Measurements from ENCODE around the gene CHD9. TPM values are rescaled to one million over a fixed set of nuclear protein-coding genes. Genes with fewer than 3 reads are reported as not detected.

The CHD9 gene
- total RNA-seq, 4 donors from 2014 or later = 46.8 to 85.5 (median 55.6) TPM

DNA sequence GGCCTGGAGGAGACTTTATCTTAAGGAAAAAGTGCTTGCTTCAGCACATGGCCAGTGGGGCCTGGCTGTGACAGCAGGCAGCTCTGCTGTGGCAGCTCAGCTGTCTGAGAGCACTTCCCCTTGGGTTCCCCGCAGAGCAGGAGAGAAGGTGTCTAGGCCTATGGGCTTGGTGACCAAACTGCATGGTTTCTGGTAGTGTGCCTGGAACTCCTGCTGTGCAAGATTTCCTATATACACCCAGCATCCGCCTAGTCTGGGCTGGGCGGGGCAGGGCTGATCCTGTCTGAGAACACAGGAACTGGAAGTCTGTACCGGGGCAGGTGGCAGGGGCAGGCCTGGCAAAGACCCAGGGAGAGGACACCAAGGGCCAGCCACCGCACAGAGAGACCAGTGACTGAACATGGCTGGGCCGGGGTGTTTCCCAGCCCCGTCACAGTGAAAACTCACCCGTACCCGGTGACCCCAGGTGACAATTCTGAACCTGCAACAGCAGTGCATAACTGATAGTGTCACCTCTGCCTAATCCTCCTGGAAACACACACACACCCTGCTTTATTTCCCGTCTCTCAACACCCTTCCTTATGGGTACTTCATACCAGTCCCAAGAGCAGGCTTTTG, 39.3 kb downstream of the CHD9 start:
- no peak for ATAC-seq
- Histone ChIP-seq H3K36me3 (no peaks in the 10 kb centered on the region), H3K27ac (peak overlapping the region in 3 of 4 donors; percentile 48 to 73 (median 70)), H3K27me3 (no peaks in the 10 kb centered on the region), H3K4me3 (no peak overlapping the region), H3K4me1 (peaks cover 19 to 75% (median 47%) of the 10 kb centered on the region in 3 donors), H3K9me3 (no peaks in the 10 kb centered on the region)
- WGBS, 2 donors (ENCODE audit: low coverage in 1 of 2) = 43 to 54% methylated on average over 1 to 6 of the region's 10 CpGs
- no peak for TF ChIP-seq EP300 (IDR thresholded peaks at IDR 0.05)
- TF ChIP-seq POLR2A (IDR thresholded peaks at IDR 0.05) = no peak
- TF ChIP-seq, protein P1, sequence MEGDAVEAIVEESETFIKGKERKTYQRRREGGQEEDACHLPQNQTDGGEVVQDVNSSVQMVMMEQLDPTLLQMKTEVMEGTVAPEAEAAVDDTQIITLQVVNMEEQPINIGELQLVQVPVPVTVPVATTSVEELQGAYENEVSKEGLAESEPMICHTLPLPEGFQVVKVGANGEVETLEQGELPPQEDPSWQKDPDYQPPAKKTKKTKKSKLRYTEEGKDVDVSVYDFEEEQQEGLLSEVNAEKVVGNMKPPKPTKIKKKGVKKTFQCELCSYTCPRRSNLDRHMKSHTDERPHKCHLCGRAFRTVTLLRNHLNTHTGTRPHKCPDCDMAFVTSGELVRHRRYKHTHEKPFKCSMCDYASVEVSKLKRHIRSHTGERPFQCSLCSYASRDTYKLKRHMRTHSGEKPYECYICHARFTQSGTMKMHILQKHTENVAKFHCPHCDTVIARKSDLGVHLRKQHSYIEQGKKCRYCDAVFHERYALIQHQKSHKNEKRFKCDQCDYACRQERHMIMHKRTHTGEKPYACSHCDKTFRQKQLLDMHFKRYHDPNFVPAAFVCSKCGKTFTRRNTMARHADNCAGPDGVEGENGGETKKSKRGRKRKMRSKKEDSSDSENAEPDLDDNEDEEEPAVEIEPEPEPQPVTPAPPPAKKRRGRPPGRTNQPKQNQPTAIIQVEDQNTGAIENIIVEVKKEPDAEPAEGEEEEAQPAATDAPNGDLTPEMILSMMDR (IDR thresholded peaks at IDR 0.05) = no peak
- no peak for TF ChIP-seq POLR2AphosphoS5 (IDR thresholded peaks at IDR 0.05)

DNA sequence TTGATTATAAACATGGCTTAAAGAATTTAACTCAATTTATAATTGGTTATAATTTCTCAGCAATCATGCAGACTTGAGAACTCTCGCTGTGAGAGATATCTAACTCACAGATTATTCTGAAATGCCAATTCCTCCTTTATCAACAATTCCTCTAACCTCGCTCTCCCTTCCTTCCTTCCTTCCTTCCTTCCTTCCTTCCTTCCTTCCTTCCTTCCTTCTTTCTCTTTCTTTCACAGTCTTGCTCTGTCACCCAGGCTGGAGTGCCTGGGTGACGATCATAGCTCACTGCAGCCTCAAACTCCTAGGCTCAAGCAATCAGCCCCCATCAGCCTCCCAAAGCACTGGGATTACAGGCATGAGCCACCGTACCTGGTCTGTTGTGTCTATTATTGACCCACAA, 42.4 kb downstream of the CHD9 start:
- ATAC-seq = no peak
- TF ChIP-seq EP300 (IDR thresholded peaks at IDR 0.05) (no peak), POLR2A (IDR thresholded peaks at IDR 0.05) (no peak), POLR2AphosphoS5 (IDR thresholded peaks at IDR 0.05) (no peak)
- TF ChIP-seq, protein P1 (IDR thresholded peaks at IDR 0.05) = no peak

DNA sequence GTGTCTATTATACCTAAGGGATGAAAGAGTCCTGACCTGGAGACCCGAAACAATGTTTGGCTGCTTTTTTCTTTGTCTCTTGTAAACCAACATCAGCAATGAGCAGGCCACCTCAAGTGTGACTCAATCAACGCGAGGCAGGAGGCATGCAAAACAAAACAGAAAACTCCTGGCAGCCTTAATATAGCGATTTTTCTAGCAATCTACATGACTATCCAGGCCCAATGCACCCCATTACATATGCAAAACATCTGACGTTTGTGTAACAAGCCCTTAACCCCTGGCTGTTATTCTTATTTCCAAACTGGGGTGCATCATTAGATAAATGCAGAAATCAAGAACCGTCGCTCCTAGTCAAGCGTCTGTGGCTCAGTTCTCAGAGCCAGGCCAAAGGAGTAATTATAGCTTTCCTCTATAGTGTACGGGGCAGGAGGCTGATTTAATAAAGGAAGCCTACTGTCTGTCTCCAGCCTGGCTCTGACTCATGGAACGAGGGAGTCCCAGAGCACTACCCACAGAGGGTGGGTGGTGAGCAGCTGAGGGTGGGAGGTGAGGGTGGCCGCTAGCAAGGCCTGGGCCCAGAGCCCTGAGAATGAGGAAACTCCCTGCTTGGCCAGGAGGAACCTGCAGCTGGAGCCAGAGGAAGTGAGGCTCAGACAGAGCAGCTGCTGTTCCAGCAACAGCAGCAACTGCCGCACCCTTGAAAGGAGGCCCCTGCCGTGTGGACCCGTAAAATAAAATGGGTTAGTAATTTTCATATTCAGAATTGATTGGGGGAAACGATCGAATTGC, 43.9 kb downstream of the CHD9 start:
- Histone ChIP-seq H3K4me1 (peaks cover 8 to 52% (median 30%) of the 10 kb centered on the region in 3 donors), H3K27me3 (no peaks in the 10 kb centered on the region), H3K9me3 (no peaks in the 10 kb centered on the region), H3K36me3 (no peaks in the 10 kb centered on the region), H3K4me3 (peak overlapping the region in 1 of 2 donors; percentile 51), H3K27ac (peak overlapping the region; percentile 48 to 93 (median 88))
- TF ChIP-seq EP300 (IDR thresholded peaks at IDR 0.05) (no peak), POLR2AphosphoS5 (IDR thresholded peaks at IDR 0.05) (peak; percentile 91), POLR2A (IDR thresholded peaks at IDR 0.05) (peak in 1 of 2 donors; percentile 38)
- TF ChIP-seq, protein P1 (IDR thresholded peaks at IDR 0.05) = no peak
- WGBS, 2 donors (ENCODE audit: low coverage in 1 of 2) = 6 to 12% methylated on average over 14 of the region's 16 CpGs
- ATAC-seq = peak; percentile 91

More for the DNA sequence above, 42.4 kb downstream of the CHD9 start:
- Histone ChIP-seq H3K9me3 (no peaks in the 10 kb centered on the region), H3K36me3 (no peaks in the 10 kb centered on the region), H3K27ac (peak overlapping the region in 1 of 4 donors; percentile 87), H3K27me3 (no peaks in the 10 kb centered on the region), H3K4me3 (no peak overlapping the region), H3K4me1 (peaks cover 8 to 65% (median 35%) of the 10 kb centered on the region in 3 donors)
- 95 to 100% methylated on average over 1 to 2 of the region's 4 CpGs for WGBS, 2 donors (ENCODE audit: low coverage in 1 of 2)

DNA sequence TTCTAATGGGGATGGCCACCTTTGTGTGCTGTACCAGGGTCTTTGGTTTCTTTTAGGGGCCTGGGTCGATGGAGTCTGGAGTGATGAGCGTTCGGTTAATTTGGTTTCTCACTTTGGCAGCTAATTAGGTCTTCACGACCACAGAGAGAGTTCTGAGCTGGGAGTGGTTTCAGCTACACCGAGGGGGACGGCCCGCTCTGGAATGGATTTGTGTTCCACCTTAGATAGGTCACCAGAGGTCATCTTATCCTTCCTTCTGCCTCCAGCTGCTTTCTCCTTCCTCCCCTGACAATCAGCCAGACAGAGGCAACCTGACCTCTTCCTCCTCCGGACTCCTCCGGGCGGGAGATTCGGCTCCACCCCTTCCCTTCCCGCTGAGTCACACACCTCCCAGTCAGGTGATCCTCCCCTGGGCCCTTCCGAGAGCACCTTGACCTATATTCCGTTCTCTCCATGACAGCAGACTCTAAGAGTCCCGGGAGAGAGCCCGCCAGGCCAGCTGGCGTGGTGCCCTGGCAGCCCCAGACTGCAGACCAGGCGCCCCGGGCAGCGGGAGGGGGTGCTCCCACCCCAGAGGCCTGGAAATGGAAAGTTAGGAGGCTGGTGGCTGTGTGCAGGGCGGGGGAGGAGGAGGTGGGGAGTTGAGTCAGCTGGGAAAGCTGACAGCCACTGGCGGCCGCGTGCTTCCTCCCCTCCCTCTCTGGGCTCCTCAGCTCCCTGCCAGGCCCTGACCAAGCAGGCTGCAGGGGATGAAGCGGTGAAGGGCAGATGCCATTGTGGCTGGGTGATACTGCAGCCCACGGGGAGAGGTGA, 44.7 kb downstream of the CHD9 start:
- TF ChIP-seq POLR2A (IDR thresholded peaks at IDR 0.05) = no peak
- peak; percentile 65 for TF ChIP-seq POLR2AphosphoS5 (IDR thresholded peaks at IDR 0.05)
- TF ChIP-seq, protein P1 (IDR thresholded peaks at IDR 0.05) = no peak
- TF ChIP-seq EP300 (IDR thresholded peaks at IDR 0.05) = no peak
- ATAC-seq = peak; percentile 87
- Histone ChIP-seq H3K27ac (peak overlapping the region; percentile 48 to 93 (median 88)), H3K4me1 (peaks cover 8 to 51% (median 28%) of the 10 kb centered on the region in 3 donors), H3K36me3 (no peaks in the 10 kb centered on the region), H3K27me3 (no peaks in the 10 kb centered on the region), H3K9me3 (no peaks in the 10 kb centered on the region), H3K4me3 (peak overlapping the region in 1 of 2 donors; percentile 51)
- WGBS, 2 donors (ENCODE audit: low coverage in 1 of 2) = 0 to 3% methylated on average over 8 of the region's 26 CpGs
